M059J (cell line): ENCODE data around the gene LYPD6. TPM values are rescaled to one million over a fixed set of nuclear protein-coding genes. Genes with fewer than 3 reads are reported as not detected.

ENCODE experiments used
- DNase-seq: peaks from one replicate; pipeline ENCODE4 v3.0.0-alpha.2; 2012; ENCODE audit warnings: low read depth
- total RNA-seq: library from RNA; depleted of rRNA; stranded (reverse); fragments of >200 nt; shearing (Covaris generic); gene quantifications from 2 replicates; pipeline ENCODE4 v1.2.3, GENCODE V29; 2014

The LYPD6 gene
- total RNA-seq, 1 experiment from 2014 or later = 11.3 TPM

DNA sequence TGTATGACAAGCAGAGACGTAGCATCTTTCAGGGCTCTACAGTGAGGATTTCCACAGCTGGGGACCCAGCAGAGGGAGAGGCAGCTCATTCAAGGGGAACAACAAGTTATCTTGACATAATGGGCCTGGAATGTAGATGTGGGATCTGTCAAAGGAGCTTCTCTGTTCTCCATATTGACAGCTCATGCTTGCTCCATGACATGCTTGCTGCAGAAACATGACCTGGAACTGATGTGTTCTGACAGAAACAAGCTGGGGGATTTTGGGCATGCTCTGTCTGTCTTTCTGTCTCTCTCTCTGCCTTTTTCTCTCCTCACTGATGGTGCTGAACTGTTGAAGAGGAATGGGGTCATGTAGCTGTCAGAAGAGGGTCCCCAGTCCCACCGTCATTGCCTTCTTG, 177.6 kb downstream of the LYPD6 start:
- no peak for DNase-seq

DNA sequence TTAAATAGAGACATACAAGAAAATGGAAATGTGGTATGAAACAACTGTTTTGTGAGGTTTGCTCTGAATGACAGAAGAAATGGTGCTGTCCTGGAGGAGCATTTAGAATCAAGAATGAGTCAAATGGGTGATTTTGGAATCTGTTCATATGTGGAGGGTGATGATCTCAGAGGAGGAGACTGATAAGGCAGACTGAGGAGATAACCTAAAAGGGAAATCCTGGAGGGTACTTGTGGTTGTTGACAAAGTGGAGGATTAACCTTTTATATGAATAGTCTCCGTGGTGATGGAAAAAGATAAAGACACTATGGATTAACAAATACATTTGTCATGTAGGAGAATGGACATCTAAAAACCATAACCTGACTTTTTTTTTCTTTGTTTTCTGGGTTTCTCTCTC, 183.1 kb downstream of the LYPD6 start:
- no peak for DNase-seq
